HepG2 (cell line): Measurements from ENCODE around the gene KLHDC4. TPM values are rescaled to one million over a fixed set of nuclear protein-coding genes. Genes with fewer than 3 reads are reported as not detected.

ENCODE experiments used
- AHDC1 ChIP-seq: sonication (generic); formaldehyde crosslinking; IDR thresholded peaks from 2 replicates; pipeline ENCODE4 v1.5.1; 2020; ENCODE audit warnings: mild to moderate bottlenecking, missing genetic modification reagents, borderline replicate concordance
- ARID5B ChIP-seq: IDR thresholded peaks from 2 replicates; pipeline ENCODE4 v1.4.0; 2020; ENCODE audit warnings: mild to moderate bottlenecking, missing genetic modification reagents
- ERF ChIP-seq: IDR thresholded peaks from 2 replicates; pipeline ENCODE4 v1.6.1; 2018; ENCODE audit warnings: missing biosample characterization, missing genetic modification reagents
- HNRNPH1 ChIP-seq: fragments of 200-400 bp; formaldehyde crosslinking; optimal IDR thresholded peaks from 2 replicates; pipeline ENCODE3; 2017; ENCODE audit warnings: mild to moderate bottlenecking, low read depth, low read length
- KDM6A ChIP-seq: IDR thresholded peaks from 2 replicates; pipeline ENCODE4 v1.6.1; 2016; ENCODE audit warnings: low read depth
- MYC ChIP-seq: sonication (generic); formaldehyde crosslinking; IDR thresholded peaks from 2 replicates; pipeline ENCODE4 v1.9.0; 2021; ENCODE audit warnings: missing genetic modification reagents, borderline replicate concordance
- NFRKB ChIP-seq: fragments of 450-650 bp; IDR thresholded peaks from 2 replicates; pipeline ENCODE4 v1.6.1; 2017
- PRPF4 ChIP-seq: fragments of 200-400 bp; formaldehyde crosslinking; IDR thresholded peaks from 2 replicates; pipeline ENCODE4 v1.6.1; 2016; ENCODE audit warnings: low read length, low read depth; ENCODE audit not compliant: poor library complexity, severe bottlenecking
- RFXANK ChIP-seq: IDR thresholded peaks from 2 replicates; pipeline ENCODE4 v1.6.1; 2016
- RXRA ChIP-seq: sonication (generic); formaldehyde crosslinking; IDR thresholded peaks from 2 replicates; pipeline ENCODE4 v1.5.1; 2020; ENCODE audit warnings: missing genetic modification reagents
- ZFAT ChIP-seq: sonication (generic); formaldehyde crosslinking; conservative IDR thresholded peaks from 2 replicates; pipeline ENCODE4 v1.8.1; 2023; ENCODE audit warnings: missing genetic modification reagents, inconsistent platforms
- ZFP1 ChIP-seq: IDR thresholded peaks from 2 replicates; pipeline ENCODE4 v1.6.1; 2016
- ZFYVE20 ChIP-seq: sonication (generic); formaldehyde crosslinking; IDR thresholded peaks from 2 replicates; pipeline ENCODE4 v1.8.0; 2023; ENCODE audit warnings: low read depth, mild to moderate bottlenecking, moderate library complexity, missing genetic modification reagents, borderline replicate concordance
- ZIK1 ChIP-seq: sonication (generic); formaldehyde crosslinking; IDR thresholded peaks from 2 replicates; pipeline ENCODE4 v1.5.0; 2020; ENCODE audit warnings: mild to moderate bottlenecking, low read depth, missing genetic modification reagents, borderline replicate concordance
- ZNF136 ChIP-seq: sonication (generic); formaldehyde crosslinking; IDR thresholded peaks from 2 replicates; pipeline ENCODE4 v1.8.1; 2022; ENCODE audit warnings: low read depth, mild to moderate bottlenecking, moderate library complexity, missing genetic modification reagents
- ZNF276 ChIP-seq: sonication (generic); formaldehyde crosslinking; IDR thresholded peaks from 2 replicates; pipeline ENCODE4 v1.4.0; 2020; ENCODE audit warnings: mild to moderate bottlenecking, low read depth, missing genetic modification reagents
- ZNF296 ChIP-seq: sonication (generic); formaldehyde crosslinking; conservative IDR thresholded peaks from 2 replicates; pipeline ENCODE4 v1.5.0; 2020; ENCODE audit warnings: mild to moderate bottlenecking, missing genetic modification reagents
- ZNF7 ChIP-seq: IDR thresholded peaks from 2 replicates; pipeline ENCODE4 v1.6.1; 2016; ENCODE audit warnings: missing biosample characterization, missing genetic modification reagents
- polyA plus RNA-seq, 8 experiments: library from polyadenylated mRNA; depleted of rRNA in 3 of 8; stranded (reverse) in 7 of 8; unstranded in 1 of 8; fragments of >200 nt; fragmentation: Illumina TruSeq in 4 of 8; extraction: Trizol in 4 of 8; gene quantifications; 2 replicates each; pipeline versions ENCODE4 v1.2.1 to v1.2.3, GENCODE V29; 2011 to 2016; ENCODE audit warnings: low read depth in 4 of 8, missing spikeins in 1 of 8, mixed read lengths in 1 of 8; ENCODE audit not compliant: insufficient read depth in 1 of 8
- total RNA-seq, 5 experiments: library from RNA; depleted of rRNA; stranded (reverse); fragments of >200 nt; fragmentation: Illumina TruSeq; extraction: Trizol; gene quantifications; 2 replicates each; pipeline ENCODE4 v1.2.3, GENCODE V29; 2016; ENCODE audit warnings: low read depth in 1 of 5

The KLHDC4 gene
- total and polyA plus RNA-seq, 2 of the 13 experiments (the other 11 are each of a cell fraction or from before 2014, with no cell fraction given), result 18.7 to 31.8 TPM

GRCh38 chr16:87789437-87790291, 23.9 kb upstream of the KLHDC4 start (continued):
- TF ChIP-seq MYC (CRISPR knock-in tag), result peak; percentile 48; the same call in 1 of the 2 replicates
- no peak for TF ChIP-seq ZNF296 (CRISPR knock-in tag)
- TF ChIP-seq ZFYVE20 (CRISPR knock-in tag), result no peak
- no peak; the same call in 1 of the 2 replicates for TF ChIP-seq ZNF276 (CRISPR knock-in tag)
- no peak for TF ChIP-seq NFRKB
- 0 out of 2 replicates have a peak, but pooled peaks have one; percentile 76 for TF ChIP-seq ZFP1 (CRISPR knock-in tag)
- no peak; the same call in 1 of the 2 replicates for TF ChIP-seq ZNF7 (CRISPR knock-in tag)
- peak; percentile 74; the same call in 1 of the 2 replicates for TF ChIP-seq ERF (CRISPR knock-in tag)
- TF ChIP-seq ZFAT (CRISPR knock-in tag), result no peak
- no peak for TF ChIP-seq HNRNPH1
- TF ChIP-seq KDM6A (CRISPR knock-in tag), result peak; percentile 95
- TF ChIP-seq RFXANK (CRISPR knock-in tag), result no peak
- peak; percentile 92 for TF ChIP-seq AHDC1 (CRISPR knock-in tag)
- TF ChIP-seq RXRA, result peak; percentile 75; the same call in 1 of the 2 replicates
- no peak for TF ChIP-seq PRPF4
- peak; percentile 86 for TF ChIP-seq ARID5B (CRISPR knock-in tag)
- peak; percentile 43; the same call in 1 of the 2 replicates for TF ChIP-seq ZIK1
- TF ChIP-seq ZNF136, result peak; percentile 44; the same call in 1 of the 2 replicates
